OCI-LY1 (cell line): Measurements from ENCODE around the gene TJP1.

Experiments
- CTCF ChIP-seq: fragments of 200-600 bp; sonication (generic), shearing (Covaris generic); IDR thresholded peaks from 2 replicates; pipeline ENCODE4 v1.5.1; 2017; ENCODE audit warnings: mild to moderate bottlenecking, antibody characterized with exemption, low read length, moderate library complexity, mixed read lengths
- EZH2 ChIP-seq: fragments of 200-600 bp; sonication (generic), shearing (Covaris generic); IDR thresholded peaks from 2 replicates; pipeline ENCODE4 v1.8.0; 2017; ENCODE audit warnings: borderline replicate concordance, mixed run types, mild to moderate bottlenecking, antibody characterized with exemption, low read length, moderate library complexity, mixed read lengths

- no peak for TF ChIP-seq CTCF
- TF ChIP-seq EZH2 = no peak
Measured at GRCh38 chr15:29832709-29833108, 10.4 kb upstream of the TJP1 start.
